ENCODE results near the gene ARHGEF26.
A peak's percentile ranks its signal among the peaks of the same experiment; 100 is the strongest.

Gene ARHGEF26

DNA sequence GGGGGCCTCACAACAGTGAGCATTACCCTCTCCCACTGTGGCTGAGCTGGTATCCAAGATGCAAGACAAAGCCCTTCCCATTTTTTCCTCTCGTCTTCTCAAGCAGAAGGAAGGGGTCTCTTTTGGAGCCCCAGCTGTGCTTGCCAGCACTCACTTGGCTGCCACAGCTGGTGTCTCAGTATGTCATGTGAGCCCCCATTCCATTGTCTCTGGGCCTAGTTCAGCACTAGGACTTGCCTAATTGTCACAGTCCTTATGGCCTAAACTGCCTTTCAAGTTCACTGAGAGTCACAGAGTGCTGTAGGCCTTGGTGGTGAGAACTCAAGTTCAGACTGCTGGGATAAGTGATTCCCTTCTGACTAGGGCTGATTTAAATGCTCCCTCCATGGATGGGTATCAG, 89.8 kb downstream of the ARHGEF26 start:
- no peak for DNase-seq (ENCODE audit: low read depth)

- no peak for DNase-seq (ENCODE audit: low read depth)
Observed at GRCh38 chr3:154214306-154214705, 93.1 kb downstream of the ARHGEF26 start.

DNA sequence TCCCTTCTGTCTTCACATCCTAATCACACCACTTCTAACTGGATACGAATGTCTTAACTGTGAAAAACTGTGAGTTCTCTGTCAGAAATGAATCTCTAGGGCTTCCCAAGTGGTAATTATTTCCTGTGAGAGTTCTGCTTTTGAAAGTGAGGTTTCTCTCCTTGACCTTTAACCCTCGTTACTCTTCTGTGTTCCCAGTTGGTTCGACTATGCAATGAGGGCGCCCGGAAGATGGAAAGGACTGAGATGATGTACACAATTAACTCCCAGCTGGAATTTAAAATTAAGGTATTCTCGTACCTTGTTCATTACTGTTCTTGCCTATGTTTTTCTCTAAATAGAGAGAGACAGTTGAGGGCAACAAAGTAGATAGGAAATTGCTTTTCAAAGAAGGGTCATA, 96.5 kb downstream of the ARHGEF26 start:
- no peak for DNase-seq (ENCODE audit: low read depth)

- no peak for DNase-seq (ENCODE audit: low read depth)
Observed at GRCh38 chr3:154218728-154219127, 97.5 kb downstream of the ARHGEF26 start.

- no peak for DNase-seq (ENCODE audit: low read depth)
Observed at GRCh38 chr3:154220462-154220861, 99.3 kb downstream of the ARHGEF26 start.

GRCh38 chr3:154223519-154223918, 102.3 kb downstream of the ARHGEF26 start:
- no peak for DNase-seq (ENCODE audit: low read depth)

GRCh38 chr3:154224366-154224765, 103.2 kb downstream of the ARHGEF26 start:
- no peak for DNase-seq (ENCODE audit: low read depth)

DNA sequence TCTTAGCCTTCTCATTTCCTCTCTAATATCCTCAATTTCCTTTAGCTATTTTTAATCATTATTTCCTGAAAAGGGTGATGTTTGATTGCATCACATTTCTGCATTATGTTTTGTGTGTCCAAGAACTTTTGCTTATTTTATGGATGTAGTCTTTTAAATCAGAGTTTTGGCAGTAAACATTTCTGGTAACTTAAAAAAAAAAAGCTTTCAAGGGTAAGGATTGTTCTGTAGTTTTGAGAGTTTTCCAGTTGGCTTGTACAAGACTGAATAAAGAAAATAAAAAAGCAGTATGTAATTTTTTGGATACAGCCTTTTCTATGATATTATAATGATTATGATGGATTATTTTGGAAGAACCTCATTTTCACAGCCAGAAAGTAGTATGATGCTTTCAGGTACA, 103.7 kb downstream of the ARHGEF26 start:
- no peak for DNase-seq (ENCODE audit: low read depth)

DNA sequence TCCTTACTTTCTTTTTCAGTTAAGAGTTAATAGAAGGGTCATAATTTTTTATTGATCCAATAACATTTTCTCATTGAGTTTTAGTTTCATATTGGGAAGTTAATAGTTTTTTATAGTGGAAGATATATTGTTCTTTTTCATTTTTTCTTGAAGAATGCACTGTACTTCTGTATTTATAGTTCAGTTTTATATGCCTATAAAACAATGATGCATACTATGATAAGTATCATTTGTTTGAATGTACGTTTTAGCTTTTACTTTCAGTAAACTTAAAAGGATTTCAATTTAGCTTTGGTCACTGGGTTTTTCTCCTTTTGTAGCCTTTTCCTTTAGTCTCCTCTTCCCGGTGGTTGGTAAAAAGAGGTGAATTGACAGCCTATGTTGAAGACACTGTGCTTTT, 104.3 kb downstream of the ARHGEF26 start:
- DNase-seq (ENCODE audit: low read depth) = no peak

DNA sequence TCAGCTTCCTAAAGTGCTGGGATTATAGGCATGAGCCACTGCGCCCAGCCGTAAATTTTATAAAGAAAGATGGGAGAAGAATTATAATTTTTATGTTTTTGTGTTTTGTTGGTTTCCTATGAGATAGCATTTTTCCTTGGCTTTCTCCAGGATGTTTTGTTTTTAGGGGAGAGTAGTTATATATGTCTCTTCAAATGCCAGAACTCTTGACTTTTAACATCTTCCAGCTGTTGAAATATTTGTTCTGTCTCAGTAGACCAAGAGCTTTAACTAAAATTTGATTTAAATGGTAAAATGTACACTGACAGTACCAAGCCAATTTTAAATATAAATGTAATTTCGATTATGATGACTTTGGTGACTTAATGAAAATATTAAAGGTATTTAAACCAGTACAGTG, 106.3 kb downstream of the ARHGEF26 start:
- no peak for DNase-seq (ENCODE audit: low read depth)

- no peak for DNase-seq (ENCODE audit: low read depth)
Observed at GRCh38 chr3:154228561-154229216, 107.5 kb downstream of the ARHGEF26 start.

GRCh38 chr3:154229217-154229590, 108.0 kb downstream of the ARHGEF26 start:
- no peak for DNase-seq (ENCODE audit: low read depth)

DNA sequence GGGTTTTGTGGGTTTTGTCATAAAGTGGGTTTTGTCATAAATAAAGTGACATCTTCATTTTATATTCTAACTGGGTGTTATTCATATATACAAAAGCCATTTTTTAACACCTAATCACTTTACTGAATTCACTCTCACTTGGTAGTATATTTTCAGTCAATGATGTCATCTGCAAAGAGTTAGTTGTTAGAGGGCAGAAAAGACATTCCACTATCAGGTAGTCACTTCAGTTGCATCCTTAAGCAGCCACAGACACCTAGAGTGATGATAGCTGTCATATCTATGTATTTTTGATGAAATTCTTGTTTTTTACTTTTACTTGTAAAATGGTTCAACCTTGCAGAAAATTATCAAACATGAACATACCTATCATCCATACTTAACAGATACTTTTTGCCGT, 114.1 kb downstream of the ARHGEF26 start:
- no peak for DNase-seq (ENCODE audit: low read depth)

DNA sequence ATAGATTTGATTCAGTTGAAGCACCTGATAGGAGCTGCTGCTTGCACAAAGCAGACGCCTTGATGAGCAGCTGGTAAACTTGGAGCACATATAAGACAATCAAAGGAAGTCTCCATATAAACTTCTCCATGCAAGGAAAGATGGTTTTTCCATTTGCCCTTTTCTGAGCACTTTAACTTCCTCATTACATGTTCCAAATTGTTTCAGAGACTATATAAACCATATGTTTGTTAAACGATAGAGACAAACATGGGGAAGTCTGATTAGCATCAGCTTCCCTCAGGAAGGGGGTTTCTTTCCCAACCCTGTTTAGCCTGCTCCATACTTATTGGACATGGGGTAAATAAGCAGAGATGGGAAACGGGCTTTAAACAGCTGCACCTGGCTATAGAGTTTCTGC, 115.1 kb downstream of the ARHGEF26 start:
- DNase-seq (ENCODE audit: low read depth) = no peak

GRCh38 chr3:154240235-154240634, 119.0 kb downstream of the ARHGEF26 start:
- DNase-seq (ENCODE audit: low read depth) = no peak

DNA sequence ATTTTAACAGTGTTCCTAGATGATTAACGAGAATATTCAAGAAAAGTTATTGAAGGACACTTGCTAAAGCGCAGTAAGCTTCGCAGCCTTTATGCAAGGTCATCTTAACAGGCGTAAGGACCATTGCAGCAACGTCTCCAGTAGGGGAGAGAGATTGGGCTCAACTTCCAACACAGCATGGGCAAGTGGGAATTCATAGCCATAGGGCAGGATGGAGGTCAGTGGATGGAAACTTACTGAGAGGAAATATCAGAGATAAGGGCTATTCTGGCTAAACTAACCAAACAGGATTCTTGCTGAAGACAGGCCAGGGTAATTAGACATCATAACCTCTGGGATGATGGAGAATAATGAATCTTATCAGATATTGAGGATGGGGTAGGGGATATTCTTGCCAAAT, 120.3 kb downstream of the ARHGEF26 start:
- no peak for DNase-seq (ENCODE audit: low read depth)

DNA sequence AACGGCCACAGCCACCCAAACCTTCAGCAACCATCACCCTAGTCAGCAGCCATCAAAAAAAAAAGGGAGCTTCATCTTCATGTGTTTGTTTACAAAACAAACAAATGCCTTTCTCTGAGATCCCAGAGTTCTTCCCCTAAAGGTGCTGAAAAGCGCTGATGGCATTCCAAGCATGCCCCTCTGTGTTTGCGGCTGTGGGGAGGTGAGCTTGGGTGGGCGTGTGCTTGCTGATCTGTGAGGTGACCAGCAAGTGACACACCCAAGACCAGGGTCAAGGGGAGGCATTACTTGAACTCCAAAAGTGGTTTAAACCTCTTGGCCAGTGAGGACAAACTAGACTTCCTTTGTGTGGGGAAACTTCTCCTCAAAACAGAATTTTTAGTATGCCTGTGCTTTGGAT, 121.6 kb downstream of the ARHGEF26 start:
- no peak for DNase-seq (ENCODE audit: low read depth)

GRCh38 chr3:154243353-154243752, 122.2 kb downstream of the ARHGEF26 start:
- peak; percentile 13 for DNase-seq (ENCODE audit: low read depth)

GRCh38 chr3:154244644-154245043, 123.5 kb downstream of the ARHGEF26 start:
- DNase-seq (ENCODE audit: low read depth) = no peak

- DNase-seq (ENCODE audit: low read depth) = no peak
Observed at GRCh38 chr3:154247806-154248415, 126.7 kb downstream of the ARHGEF26 start.

DNA sequence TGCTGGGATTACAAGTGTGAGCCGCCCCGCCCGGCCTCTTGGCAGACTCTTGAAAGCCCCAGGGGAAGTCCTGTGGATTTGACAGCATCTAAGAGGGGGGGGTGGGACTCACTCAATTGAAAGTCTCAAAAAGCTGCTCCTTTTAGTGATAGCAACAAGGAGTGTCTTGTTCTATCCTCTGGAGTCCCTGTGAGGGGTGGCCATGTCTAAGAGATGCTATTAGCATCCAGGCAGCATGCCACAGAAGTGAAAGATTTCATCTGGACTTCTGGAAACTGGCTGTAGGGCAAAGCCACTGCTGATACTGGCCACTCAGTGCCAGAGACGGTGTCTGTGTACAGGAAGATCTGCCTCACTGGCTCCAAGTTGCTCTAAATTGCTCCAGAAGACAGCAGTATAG, 129.1 kb downstream of the ARHGEF26 start:
- no peak for DNase-seq (ENCODE audit: low read depth)

DNA sequence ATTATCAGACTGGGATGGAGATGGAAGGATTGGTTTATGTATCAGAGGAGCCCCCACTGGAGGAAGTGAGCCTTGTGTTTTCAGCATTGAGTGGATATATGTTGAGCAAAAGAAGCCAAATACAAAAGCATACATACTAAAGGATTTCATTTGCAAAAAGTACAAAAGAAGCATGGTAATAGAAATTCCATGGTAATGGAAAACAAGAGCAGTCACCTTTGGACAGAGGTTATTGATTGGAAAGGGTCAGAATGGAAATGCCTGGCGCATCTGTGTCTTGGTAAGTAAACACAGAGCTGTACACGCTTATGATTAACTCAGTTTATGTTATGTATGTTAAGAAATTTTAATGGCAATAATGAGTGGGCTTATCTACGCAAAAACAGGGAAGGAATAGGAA, 130.4 kb downstream of the ARHGEF26 start:
- no peak for DNase-seq (ENCODE audit: low read depth)

GRCh38 chr3:154252759-154253638, 131.8 kb downstream of the ARHGEF26 start:
- DNase-seq (ENCODE audit: low read depth) = peak; percentile 29
